Measurements from ENCODE around the gene CORO1A. TPM values are rescaled to one million over a fixed set of nuclear protein-coding genes. Genes with fewer than 3 reads are reported as not detected.

The CORO1A gene
- 48.0 TPM for polyA plus RNA-seq (2012; ENCODE audit: insufficient read length, low read depth)

GRCh38 chr16:30183233-30184095 is at the start of gene CORO1A:
Gene CORO1A (plus strand): TSS chr16:30183602. CDS start chr16:30185210, 1,608 bp downstream.
- no peak for TF ChIP-seq SIN3A (IDR thresholded peaks at IDR 0.05; ENCODE audit: borderline replicate concordance, insufficient read depth, low read length)
- TF ChIP-seq REST (IDR thresholded peaks at IDR 0.05; ENCODE audit: insufficient read depth in 1 of 2, low read depth in 2 of 2, low read length in 2 of 2): no peak
- TF ChIP-seq FOXP2 (optimal IDR thresholded peaks at IDR 0.05; ENCODE audit: borderline replicate concordance, extremely low read depth, extremely low read length, insufficient read depth): no peak
- TF ChIP-seq POLR2AphosphoS5 (IDR thresholded peaks at IDR 0.05; ENCODE audit: low read depth, low read length): peak; percentile 53; the same call in 1 of the 2 replicates
- 0 out of 2 replicates have a peak, but pooled peaks have one; percentile 54 for TF ChIP-seq TAF1 (IDR thresholded peaks at IDR 0.05; ENCODE audit: borderline replicate concordance, insufficient read depth, low read length)

GRCh38 chr16:30136971-30137605 is 46.3 kb upstream of the CORO1A start:
- TF ChIP-seq TAF1 (IDR thresholded peaks at IDR 0.05; ENCODE audit: borderline replicate concordance, insufficient read depth, low read length): no peak
- TF ChIP-seq SIN3A (IDR thresholded peaks at IDR 0.05; ENCODE audit: borderline replicate concordance, insufficient read depth, low read length): no peak
- no peak for TF ChIP-seq POLR2AphosphoS5 (IDR thresholded peaks at IDR 0.05; ENCODE audit: low read depth, low read length)
- no peak for TF ChIP-seq REST (IDR thresholded peaks at IDR 0.05; ENCODE audit: insufficient read depth in 1 of 2, low read depth in 2 of 2, low read length in 2 of 2)
- TF ChIP-seq FOXP2 (optimal IDR thresholded peaks at IDR 0.05; ENCODE audit: borderline replicate concordance, extremely low read depth, extremely low read length, insufficient read depth): no peak

GRCh38 chr16:30137897-30138296 is 45.5 kb upstream of the CORO1A start:
- no peak for TF ChIP-seq FOXP2 (optimal IDR thresholded peaks at IDR 0.05; ENCODE audit: borderline replicate concordance, extremely low read depth, extremely low read length, insufficient read depth)
- no peak for TF ChIP-seq REST (IDR thresholded peaks at IDR 0.05; ENCODE audit: insufficient read depth in 1 of 2, low read depth in 2 of 2, low read length in 2 of 2)
- TF ChIP-seq POLR2AphosphoS5 (IDR thresholded peaks at IDR 0.05; ENCODE audit: low read depth, low read length): no peak
- TF ChIP-seq TAF1 (IDR thresholded peaks at IDR 0.05; ENCODE audit: borderline replicate concordance, insufficient read depth, low read length): no peak

GRCh38 chr16:30139583-30140481 is 43.6 kb upstream of the CORO1A start:
- TF ChIP-seq REST (IDR thresholded peaks at IDR 0.05; ENCODE audit: insufficient read depth in 1 of 2, low read depth in 2 of 2, low read length in 2 of 2): no peak
- TF ChIP-seq POLR2AphosphoS5 (IDR thresholded peaks at IDR 0.05; ENCODE audit: low read depth, low read length): no peak
- no peak for TF ChIP-seq FOXP2 (optimal IDR thresholded peaks at IDR 0.05; ENCODE audit: borderline replicate concordance, extremely low read depth, extremely low read length, insufficient read depth)
- TF ChIP-seq TAF1 (IDR thresholded peaks at IDR 0.05; ENCODE audit: borderline replicate concordance, insufficient read depth, low read length): no peak
- TF ChIP-seq SIN3A (IDR thresholded peaks at IDR 0.05; ENCODE audit: borderline replicate concordance, insufficient read depth, low read length): no peak

Measured in PFSK-1 (cell line).